HG02852 (cell line): ENCODE measurements around the gene CLIP2.
"Not testable (repeated sequence)": the region's sequence is repeated elsewhere in the genome, so short reads cannot be mapped to it uniquely, and the experiment has no call there.

ENCODE experiments used
- ATAC-seq: cut with Tn5 transposase; IDR thresholded peaks from one replicate; pipeline ENCODE4 v1.9.1; 2021; ENCODE audit warnings: mild to moderate bottlenecking, moderate library complexity; ENCODE audit not compliant: unreplicated experiment

Gene CLIP2

GRCh38 chr7:74289018-74289658, at the start of gene CLIP2:
CLIP2 (plus strand) TSS chr7:74289407; CDS start chr7:74317547, 28,140 bp downstream.
- peak; percentile 42 for ATAC-seq

- ATAC-seq = no peak
These were observed 48.7 kb upstream of the CLIP2 start for GRCh38 chr7:74240482-74240881.

- ATAC-seq = no peak
These were observed 47.1 kb upstream of the CLIP2 start for GRCh38 chr7:74242122-74242443.

- ATAC-seq = no peak
These were observed 42.7 kb upstream of the CLIP2 start for GRCh38 chr7:74246497-74246896.

GRCh38 chr7:74248156-74248555, 41.1 kb upstream of the CLIP2 start:
- ATAC-seq = no peak

- ATAC-seq = not testable (repeated sequence)
These were observed 40.1 kb upstream of the CLIP2 start for GRCh38 chr7:74249058-74249457.

- ATAC-seq = no peak
These were observed 36.3 kb upstream of the CLIP2 start for GRCh38 chr7:74252893-74253292.

GRCh38 chr7:74253331-74253730, 35.9 kb upstream of the CLIP2 start:
- no peak for ATAC-seq

- ATAC-seq = no peak
These were observed 35.4 kb upstream of the CLIP2 start for GRCh38 chr7:74253835-74254128.

GRCh38 chr7:74254129-74254857, 34.9 kb upstream of the CLIP2 start, which contains the start of gene RFC2:
RFC2 (minus strand) TSS chr7:74254399; CDS start chr7:74254383, 16 bp downstream.
- ATAC-seq = peak; percentile 87

- ATAC-seq = no peak
These were observed 34.3 kb upstream of the CLIP2 start for GRCh38 chr7:74254858-74255379.

- not testable (repeated sequence) for ATAC-seq
These were observed 33.7 kb upstream of the CLIP2 start for GRCh38 chr7:74255461-74255860.

DNA sequence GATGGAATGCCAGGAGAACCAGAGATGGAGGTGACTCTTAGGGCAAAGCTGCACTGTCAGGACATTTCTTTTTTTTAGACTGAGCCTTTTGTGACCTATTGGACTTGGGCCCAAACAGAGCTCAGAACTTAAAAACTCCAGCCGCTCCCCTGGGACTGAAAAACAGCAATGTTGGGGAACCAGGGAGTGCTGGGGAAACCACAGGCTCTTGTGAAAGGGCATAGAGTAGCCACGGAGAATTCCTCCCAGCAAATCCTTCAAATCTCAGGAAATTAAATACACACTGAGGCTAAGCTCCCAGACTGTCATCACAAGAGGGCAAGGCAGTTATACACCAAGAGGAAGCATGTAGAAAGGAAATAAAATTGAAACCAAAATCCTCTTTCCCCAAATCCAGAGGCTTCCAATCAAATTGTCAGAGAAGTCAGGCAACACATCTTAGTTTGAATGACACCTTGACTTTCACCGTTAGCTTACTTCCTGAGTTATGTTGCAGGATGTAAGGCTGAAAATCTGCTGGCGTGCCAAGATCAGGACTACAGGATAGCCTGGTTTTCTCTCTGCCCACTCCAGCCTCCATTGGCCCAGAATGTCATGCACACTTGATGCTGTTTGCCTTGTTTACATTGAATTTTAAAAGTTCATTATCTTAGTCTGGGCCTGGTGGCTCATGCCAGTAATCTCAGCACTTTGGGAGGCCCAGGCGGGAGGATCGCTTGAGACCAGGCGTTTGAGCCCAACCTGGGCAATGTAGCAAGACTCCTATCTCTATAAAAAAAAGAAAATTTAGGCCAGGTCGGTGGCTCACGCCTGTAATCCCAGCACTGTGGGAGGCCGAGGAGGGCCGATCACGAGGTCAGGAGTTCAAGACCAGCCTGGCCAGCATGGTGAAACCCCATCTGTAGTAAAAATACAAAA, 32.5 kb upstream of the CLIP2 start:
- ATAC-seq = no peak

DNA sequence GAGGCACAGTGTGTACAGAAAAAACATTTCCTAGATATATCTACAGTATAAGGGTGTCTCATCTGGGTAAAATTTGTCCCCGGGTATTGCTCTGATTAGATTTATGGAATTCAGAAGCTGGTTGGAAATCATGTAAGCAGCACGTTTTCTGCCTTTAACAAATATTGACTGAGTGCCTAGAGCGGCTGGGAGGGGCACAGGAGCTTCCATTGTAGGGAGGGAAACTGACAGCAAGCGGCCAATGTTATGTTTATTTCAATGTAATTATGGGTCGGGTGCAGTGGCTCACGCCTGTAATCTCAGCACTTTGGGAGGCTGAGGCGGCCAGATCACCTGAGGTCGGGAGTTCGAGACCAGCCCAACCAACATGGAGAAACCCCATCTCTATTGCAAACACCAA, 30.6 kb upstream of the CLIP2 start:
- ATAC-seq = no peak

- no peak for ATAC-seq
These were observed 26.4 kb upstream of the CLIP2 start for GRCh38 chr7:74262639-74263398.

GRCh38 chr7:74263399-74264120, 25.6 kb upstream of the CLIP2 start:
- ATAC-seq = no peak

DNA sequence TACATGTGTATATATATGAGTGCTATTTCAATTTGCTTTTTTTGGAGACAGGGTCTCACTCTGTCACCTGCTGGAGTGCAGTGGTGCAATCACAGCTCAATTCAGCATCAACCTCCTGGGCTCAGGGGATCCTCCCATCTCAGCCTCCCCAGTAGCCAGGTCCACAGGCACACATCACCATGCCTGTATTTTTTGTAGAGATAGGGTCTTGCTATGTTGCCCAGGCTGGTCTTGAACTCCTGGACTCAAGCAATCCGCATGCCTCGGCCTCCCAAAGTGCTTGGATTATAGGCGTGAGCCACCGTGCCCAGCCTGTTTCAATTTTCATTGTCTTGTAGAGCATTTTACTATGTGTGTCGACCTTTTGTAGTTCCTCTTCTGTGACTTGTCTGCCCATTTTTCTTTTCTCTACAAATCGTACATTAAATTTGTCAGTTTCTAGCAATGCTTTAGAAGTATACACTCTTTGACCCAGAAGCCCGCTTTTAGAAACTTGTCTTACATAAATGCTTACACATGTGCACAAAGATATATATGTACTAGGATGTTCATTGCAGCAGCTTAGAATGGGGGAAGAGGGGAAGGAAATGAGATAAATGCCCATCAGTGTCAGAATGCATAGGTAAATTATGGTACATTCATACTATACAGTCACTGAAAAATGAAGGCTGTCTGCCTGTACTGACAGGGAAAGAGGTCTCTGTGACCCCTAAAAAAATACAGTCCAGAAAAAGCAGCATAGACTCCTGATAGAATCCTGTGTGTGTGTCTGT, 22.8 kb upstream of the CLIP2 start:
- no peak for ATAC-seq

- no peak for ATAC-seq
These were observed 21.2 kb upstream of the CLIP2 start for GRCh38 chr7:74267756-74268565.
